Measurements from ENCODE around the gene RAB44. TPM values are rescaled to one million over a fixed set of nuclear protein-coding genes. Genes with fewer than 3 reads are reported as not detected.
"Not testable (repeated sequence)": the region's sequence is repeated elsewhere in the genome, so short reads cannot be mapped to it uniquely, and the experiment has no call there.

Gene RAB44, protein sequence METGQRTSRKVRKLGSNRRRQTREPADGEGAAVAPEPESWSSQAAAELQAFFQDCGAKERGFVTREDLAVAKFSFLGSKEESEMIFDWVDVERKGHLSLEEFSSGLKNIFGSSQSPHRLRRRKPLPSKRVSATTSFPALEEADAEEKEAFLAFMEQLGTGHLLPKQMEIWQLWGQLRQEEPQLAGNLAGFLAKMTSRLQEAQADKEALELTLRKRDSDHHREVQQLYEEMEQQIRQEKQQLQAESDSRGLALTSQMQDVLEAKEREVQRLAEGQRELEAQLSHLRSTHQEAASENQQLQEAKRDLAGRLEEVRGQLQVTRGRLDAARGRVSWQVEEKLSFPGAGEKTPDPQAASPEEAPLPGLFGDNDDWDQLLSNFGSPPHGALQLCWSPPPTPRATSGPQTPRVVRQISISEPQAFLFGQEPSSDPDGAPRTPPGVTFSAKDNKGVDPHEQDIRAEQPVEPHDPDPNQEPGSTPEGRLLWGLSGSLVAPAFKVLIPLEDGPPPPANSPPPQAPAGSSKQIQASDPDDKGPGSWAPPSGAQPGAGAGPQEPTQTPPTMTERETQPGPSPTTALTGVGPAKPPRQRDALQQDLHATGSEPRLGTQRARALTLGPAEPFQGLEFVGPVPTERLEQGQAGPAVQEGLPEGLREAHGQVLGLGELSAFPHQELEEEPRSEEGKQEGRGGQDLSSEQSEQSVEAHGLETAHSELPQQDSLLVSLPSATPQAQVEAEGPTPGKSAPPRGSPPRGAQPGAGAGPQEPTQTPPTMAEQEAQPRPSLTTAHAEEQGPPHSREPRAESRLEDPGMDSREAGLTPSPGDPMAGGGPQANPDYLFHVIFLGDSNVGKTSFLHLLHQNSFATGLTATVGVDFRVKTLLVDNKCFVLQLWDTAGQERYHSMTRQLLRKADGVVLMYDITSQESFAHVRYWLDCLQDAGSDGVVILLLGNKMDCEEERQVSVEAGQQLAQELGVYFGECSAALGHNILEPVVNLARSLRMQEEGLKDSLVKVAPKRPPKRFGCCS
- total RNA-seq: under 1 TPM in 1 of 2 experiments, not detected in 1; 0.05 TPM

DNA sequence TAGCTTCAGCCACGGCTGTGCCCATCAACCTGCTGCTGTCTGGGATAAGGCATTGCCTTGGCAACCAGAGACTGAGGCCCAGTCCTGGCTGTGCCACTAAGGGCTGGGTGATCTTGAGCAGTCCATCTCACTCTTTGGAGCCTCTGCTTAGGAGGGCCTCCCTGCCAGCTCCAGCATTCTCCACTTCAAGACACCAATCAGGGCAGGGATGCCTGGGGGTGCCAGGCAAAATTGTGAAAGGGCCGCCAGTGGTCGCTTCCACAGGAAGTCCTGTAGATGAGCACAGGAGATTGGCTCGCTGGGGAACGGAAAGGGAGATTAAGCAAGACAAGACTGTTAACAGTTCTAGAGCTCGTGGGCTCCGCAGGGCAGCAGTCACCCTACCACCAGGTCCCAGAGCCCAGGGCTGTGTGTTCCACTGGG, at the start of gene RAB44:
Gene RAB44 (plus strand): TSS at position 346 of the 423 bp plus-strand sequence. CDS start 6,410 bp downstream, outside the sequence.
- Mint-ChIP-seq H3K4me3 (no peak within 1 kb of the TSS), H3K9me3 (ENCODE audit: low read depth) (no peaks in the 10 kb centered on the region), H3K4me1 (peaks cover 28% of the 10 kb centered on the region), H3K27ac (no peak within 1 kb of the TSS), H3K27me3 (no peaks in the 10 kb centered on the region), H3K36me3 (ENCODE audit: low read depth) (no peaks in the 10 kb centered on the region)
- intact Hi-C loops (cut with DNase I, micrococcal nuclease): no loop called here
- ChIA-PET POLR2A (no interaction called here), CTCF (interaction anchor here (0.5 to 1.1 kb wide), 3 partner anchors 19 to 340 kb away, joined by 3 to 6 read pairs (median 3); partner anchors contain the start of gene CDKN1A)
- ATAC-seq: no peak
- no peak for DNase-seq

DNA sequence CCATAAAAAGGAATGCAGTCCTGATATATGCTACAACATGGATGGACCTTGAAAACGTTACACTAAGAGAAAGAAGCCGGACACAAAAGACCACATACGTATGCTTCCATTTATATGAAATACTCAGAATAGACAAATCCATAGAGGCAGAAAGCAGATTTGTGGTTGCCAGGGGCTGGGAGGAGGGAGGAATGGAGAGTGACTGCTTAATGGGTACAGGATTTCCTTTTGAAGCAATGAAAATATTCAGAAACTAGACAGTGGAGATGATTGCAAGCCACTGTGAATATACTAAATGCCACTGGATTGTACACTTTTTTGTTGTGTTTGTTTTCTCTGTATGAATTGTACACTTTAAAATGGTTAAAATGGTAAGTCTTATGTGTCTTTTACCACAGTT, 48.5 kb upstream of the RAB44 start:
- Mint-ChIP-seq H3K4me3 (no peak overlapping the region), H3K36me3 (ENCODE audit: low read depth) (no peaks in the 10 kb centered on the region), H3K9me3 (ENCODE audit: low read depth) (no peaks in the 10 kb centered on the region), H3K4me1 (no peaks in the 10 kb centered on the region), H3K27ac (no peak overlapping the region), H3K27me3 (peaks cover 5% of the 10 kb centered on the region)
- DNase-seq (no peak), ATAC-seq (no peak)
- POLR2A ChIA-PET: no interaction called here
- intact Hi-C loops (cut with DNase I, micrococcal nuclease): no loop called here
- CTCF ChIA-PET: interaction anchor here (1.2 kb wide), 1 partner anchor 110 kb away, joined by 3 read pairs; no protein-coding TSS in a partner anchor

DNA sequence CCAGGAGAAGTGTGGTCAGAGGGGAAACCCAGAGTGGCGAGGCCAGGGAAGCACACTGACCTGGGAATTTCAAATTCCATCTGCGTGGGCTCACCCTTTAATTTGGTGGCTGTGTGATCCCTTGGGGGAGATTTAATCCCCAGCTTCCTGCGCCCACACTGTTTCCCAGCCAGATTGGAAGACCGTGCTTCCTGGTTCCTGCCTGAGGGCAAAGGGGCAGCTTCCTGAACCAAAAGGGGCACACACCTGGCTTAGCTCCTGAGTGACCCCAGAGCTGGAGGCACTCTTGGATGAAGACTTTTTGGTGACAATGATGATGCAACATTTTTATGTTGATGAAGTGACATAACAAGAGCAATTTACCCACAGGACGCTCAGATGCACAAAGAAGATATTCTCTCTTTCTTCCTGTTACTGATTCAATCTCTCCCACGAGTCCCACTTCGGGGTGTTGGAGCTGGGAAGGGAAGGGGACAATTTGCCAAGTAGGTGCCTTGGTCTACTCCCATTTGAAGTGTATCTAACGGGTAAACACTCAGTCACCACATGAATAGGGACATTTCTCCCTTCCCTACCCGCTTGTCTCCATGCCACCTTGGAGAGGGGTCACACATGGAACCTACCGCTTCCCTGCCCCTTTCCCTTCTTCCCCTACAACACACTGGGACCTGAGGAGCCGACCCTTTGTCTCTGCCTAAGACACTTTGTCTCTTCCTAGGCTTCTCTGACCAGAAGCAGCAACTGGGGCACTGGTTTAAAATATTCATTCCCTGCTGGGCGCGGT, 47.7 kb upstream of the RAB44 start:
- intact Hi-C loops (cut with DNase I, micrococcal nuclease): no loop called here
- H3K4me1 Mint-ChIP-seq: no peaks in the 10 kb centered on the region
- H3K27me3 Mint-ChIP-seq: peaks cover 5% of the 10 kb centered on the region
- DNase-seq (no peak), ATAC-seq (no peak)
- no peak overlapping the region for H3K4me3 Mint-ChIP-seq
- H3K9me3 Mint-ChIP-seq (ENCODE audit: low read depth): no peaks in the 10 kb centered on the region
- POLR2A ChIA-PET: no interaction called here
- H3K36me3 Mint-ChIP-seq (ENCODE audit: low read depth): no peaks in the 10 kb centered on the region
- CTCF ChIA-PET: interaction anchor here (0.6 to 1.2 kb wide), 3 partner anchors 57 to 169 kb away, joined by 3 to 4 read pairs (median 3); no protein-coding TSS in a partner anchor
- H3K27ac Mint-ChIP-seq: no peak overlapping the region

DNA sequence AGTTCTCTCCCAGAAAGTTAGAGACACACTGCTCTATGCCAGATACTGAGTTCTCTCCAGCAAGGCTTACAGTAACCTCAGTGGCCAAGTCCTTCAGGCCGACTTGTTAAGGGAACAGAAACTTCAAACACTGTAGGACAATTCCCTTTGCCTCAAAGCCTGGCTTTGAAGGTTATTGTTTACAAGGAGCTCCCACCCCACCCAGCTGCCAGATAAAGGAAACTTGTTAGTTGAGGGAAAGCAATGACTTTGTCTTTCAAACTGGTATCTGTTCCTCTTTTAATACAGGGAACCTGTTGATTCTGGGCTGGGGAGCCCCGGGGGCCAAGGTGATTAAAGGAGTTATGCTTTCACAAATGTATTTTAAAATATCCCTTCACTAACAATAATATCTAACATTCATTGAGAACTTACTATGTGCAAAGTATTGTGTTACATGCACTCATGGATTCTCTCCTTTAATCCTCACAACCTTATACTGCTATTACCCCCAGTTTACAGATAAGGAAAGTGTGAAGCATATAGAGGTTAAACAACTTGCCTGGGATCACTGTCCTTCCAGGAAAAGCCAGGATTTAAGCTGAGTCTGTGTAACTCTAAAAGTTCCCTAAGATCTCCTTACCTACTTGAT, 46.7 kb upstream of the RAB44 start:
- Mint-ChIP-seq H3K36me3 (ENCODE audit: low read depth) (no peaks in the 10 kb centered on the region), H3K27me3 (peaks cover 9% of the 10 kb centered on the region), H3K9me3 (ENCODE audit: low read depth) (no peaks in the 10 kb centered on the region), H3K27ac (no peak overlapping the region), H3K4me1 (no peaks in the 10 kb centered on the region), H3K4me3 (no peak overlapping the region)
- DNase-seq (no peak), ATAC-seq (no peak)
- intact Hi-C loops (cut with DNase I, micrococcal nuclease): no loop called here
- POLR2A ChIA-PET: no interaction called here
- CTCF ChIA-PET: interaction anchor here (0.6 to 0.7 kb wide), 2 partner anchors 170 to 220 kb away, joined by 3 to 4 read pairs; no protein-coding TSS in a partner anchor

DNA sequence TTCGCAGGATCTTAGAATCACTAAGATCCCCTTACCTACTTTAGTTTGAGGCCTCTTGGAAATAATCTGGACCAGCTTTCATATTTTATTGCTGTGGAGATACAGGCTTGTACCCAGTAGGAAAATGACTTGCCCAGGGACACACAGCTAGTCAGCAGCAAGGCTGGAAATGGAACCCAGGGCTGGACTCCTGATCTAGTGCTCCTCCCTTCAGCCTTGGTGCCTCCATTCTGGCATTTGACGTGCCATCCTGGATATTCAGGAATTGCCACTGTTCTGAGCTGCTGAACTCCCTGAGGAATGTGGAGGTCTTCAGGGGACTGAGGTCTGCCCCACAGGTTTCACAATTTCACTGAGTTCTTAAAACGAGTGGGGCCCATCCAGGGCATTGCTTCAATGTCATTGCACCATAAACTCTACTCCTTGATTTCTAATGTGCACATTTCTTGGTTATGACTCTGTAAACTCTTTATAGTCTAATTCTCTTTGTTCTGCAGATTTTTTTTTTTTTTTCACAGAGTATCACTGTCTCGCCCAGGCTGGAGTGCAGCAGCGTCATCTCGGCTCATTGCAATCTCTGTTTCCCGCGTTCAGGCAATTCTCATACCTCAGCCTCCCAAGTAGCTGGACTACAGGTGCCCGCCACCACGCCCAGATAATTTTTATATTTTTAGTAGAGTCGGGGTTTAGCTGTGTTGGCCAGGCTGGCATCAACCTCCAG, 45.8 kb upstream of the RAB44 start:
- H3K27me3 Mint-ChIP-seq: peaks cover 12% of the 10 kb centered on the region
- no peak overlapping the region for H3K27ac Mint-ChIP-seq
- no peaks in the 10 kb centered on the region for H3K4me1 Mint-ChIP-seq
- intact Hi-C loops (cut with DNase I, micrococcal nuclease): no loop called here
- no peaks in the 10 kb centered on the region for H3K36me3 Mint-ChIP-seq (ENCODE audit: low read depth)
- ATAC-seq (no peak), DNase-seq (no peak)
- ChIA-PET POLR2A (no interaction called here), CTCF (interaction anchor here (0.6 kb wide), 1 partner anchor 106 kb away, joined by 3 read pairs; no protein-coding TSS in a partner anchor)
- no peak overlapping the region for H3K4me3 Mint-ChIP-seq
- H3K9me3 Mint-ChIP-seq (ENCODE audit: low read depth): no peaks in the 10 kb centered on the region

DNA sequence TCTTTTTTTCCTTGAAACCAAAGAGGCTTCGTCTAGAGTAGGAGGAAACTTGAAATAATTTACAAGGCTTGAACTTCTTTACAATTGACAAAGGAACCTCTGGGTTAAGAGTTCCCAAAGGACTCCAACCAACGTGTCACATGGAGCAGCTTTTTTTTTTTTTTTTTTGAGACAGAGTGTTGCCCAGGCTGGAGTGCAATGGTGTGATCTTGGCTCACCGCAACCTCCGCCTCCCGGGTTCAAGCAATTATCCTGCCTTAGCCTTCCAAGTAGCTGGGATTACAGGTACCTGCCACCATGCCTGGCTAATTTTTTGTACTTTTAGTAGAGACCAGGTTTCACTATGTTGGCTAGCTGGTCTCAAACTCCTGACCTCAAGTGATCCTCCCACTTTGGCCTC, 43.2 kb upstream of the RAB44 start:
- H3K27ac Mint-ChIP-seq; H3K4me1 Mint-ChIP-seq; ATAC-seq; H3K4me3 Mint-ChIP-seq; POLR2A ChIA-PET; intact Hi-C loops (cut with DNase I, micrococcal nuclease); DNase-seq; H3K9me3 Mint-ChIP-seq (ENCODE audit: low read depth); H3K36me3 Mint-ChIP-seq (ENCODE audit: low read depth): not testable (repeated sequence)
- peaks cover 12% of the 10 kb centered on the region for H3K27me3 Mint-ChIP-seq
- CTCF ChIA-PET: interaction anchor here (0.7 to 2.5 kb wide), 4 partner anchors 29 to 128 kb away, joined by 3 to 7 read pairs (median 3); no protein-coding TSS in a partner anchor

DNA sequence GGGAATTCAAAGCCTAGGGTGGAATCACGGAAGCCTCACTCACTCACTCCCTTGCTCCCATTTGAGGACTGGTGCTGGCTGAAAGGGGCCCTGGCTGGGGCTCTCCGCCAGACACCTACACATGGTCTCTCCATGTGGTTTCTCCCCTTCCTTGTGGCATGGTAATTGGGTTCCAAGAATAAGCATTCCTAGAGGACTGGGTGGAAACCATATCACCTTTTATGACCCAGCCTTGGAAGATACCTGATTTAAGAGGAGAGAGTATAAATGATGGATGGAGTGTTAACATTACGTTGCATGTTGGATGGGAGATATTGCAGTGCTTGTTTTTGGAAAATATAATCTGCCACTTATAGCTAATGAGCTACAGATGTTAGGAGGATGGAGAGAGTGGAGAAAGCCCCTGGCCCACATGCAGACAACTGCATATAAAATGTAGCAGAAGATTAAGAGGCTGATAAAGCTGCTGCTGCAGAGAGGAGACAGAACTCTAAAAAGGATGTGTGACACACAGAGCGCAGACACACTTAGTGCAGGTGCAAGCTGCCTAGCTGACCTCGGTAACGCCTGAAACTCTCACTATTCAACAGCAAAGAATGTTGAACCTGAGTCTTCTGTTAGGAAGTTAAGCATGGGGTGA, 42.4 kb upstream of the RAB44 start:
- ChIA-PET CTCF (interaction anchor here (0.7 to 2.5 kb wide), 2 partner anchors 40 to 127 kb away, joined by 3 to 7 read pairs; no protein-coding TSS in a partner anchor), POLR2A (no interaction called here)
- DNase-seq (no peak), ATAC-seq (no peak)
- Mint-ChIP-seq H3K4me3 (no peak overlapping the region), H3K4me1 (no peaks in the 10 kb centered on the region), H3K36me3 (ENCODE audit: low read depth) (no peaks in the 10 kb centered on the region), H3K27me3 (peaks cover 15% of the 10 kb centered on the region), H3K9me3 (ENCODE audit: low read depth) (no peaks in the 10 kb centered on the region), H3K27ac (no peak overlapping the region)
- intact Hi-C loops (cut with DNase I, micrococcal nuclease): no loop called here

DNA sequence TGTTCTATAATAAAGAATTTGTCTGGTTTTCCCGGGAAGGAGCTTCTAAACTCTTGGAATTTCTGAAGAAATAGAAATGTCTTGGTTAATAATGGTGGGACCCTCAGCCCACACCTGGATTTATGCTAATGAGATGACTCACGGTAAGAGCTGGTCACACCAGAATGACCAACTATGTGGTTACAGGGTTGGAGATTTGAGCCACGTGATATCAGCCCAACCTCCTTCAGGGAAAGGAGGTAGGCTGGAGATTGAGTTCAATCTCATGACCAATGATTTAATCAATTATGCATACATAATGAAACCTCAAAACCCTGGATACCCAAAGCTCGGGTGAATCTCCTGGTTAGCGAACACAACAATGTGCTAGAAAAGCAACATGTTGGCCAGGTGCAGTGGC, 41.2 kb upstream of the RAB44 start:
- CTCF ChIA-PET: no interaction called here
- intact Hi-C loops (cut with DNase I, micrococcal nuclease): no loop called here
- H3K36me3 Mint-ChIP-seq (ENCODE audit: low read depth): no peaks in the 10 kb centered on the region

DNA sequence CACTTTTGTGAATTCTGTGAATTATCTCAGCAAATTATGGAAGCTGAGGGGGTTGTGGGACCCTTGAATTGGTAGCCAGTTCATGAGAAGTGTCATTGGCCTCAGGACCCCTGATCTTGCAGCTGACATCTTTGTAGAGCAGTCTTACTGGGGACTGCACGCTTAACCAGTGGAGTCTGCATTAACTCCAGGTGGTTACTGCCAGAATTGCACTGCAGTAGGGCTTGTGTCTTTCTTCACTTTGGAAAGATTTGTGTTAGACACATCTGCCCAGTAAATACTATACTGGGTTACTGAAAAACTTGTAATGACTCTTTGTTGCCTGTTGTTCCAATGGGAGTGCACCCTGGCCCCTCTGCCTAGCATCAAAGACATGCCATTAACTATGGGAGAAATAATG, 40.4 kb upstream of the RAB44 start:
- Mint-ChIP-seq H3K36me3 (ENCODE audit: low read depth) (no peaks in the 10 kb centered on the region), H3K9me3 (ENCODE audit: low read depth) (no peaks in the 10 kb centered on the region), H3K4me1 (peaks cover 3% of the 10 kb centered on the region), H3K27me3 (peaks cover 15% of the 10 kb centered on the region), H3K27ac (no peak overlapping the region), H3K4me3 (no peak overlapping the region)
- no peak for DNase-seq
- no peak for ATAC-seq
- intact Hi-C loops (cut with DNase I, micrococcal nuclease): no loop called here
- CTCF ChIA-PET: no interaction called here
- POLR2A ChIA-PET: no interaction called here

More for the DNA sequence above, 41.2 kb upstream of the RAB44 start:
- no peaks in the 10 kb centered on the region for H3K4me1 Mint-ChIP-seq
- H3K4me3 Mint-ChIP-seq: no peak overlapping the region
- ATAC-seq: no peak
- peaks cover 15% of the 10 kb centered on the region for H3K27me3 Mint-ChIP-seq
- POLR2A ChIA-PET: no interaction called here
- DNase-seq: no peak
- H3K27ac Mint-ChIP-seq: no peak overlapping the region
- H3K9me3 Mint-ChIP-seq (ENCODE audit: low read depth): no peaks in the 10 kb centered on the region
